Loucy (cell line): Measurements from ENCODE around the gene USP34.

ENCODE experiments used
- CTCF ChIP-seq: fragments of 200-600 bp; sonication (generic); conservative IDR thresholded peaks from 2 replicates; pipeline ENCODE4 v1.5.1; 2014; ENCODE audit warnings: mild to moderate bottlenecking, antibody characterized with exemption, low read length
- EZH2phosphoT487 ChIP-seq: fragments of 200-600 bp; IDR thresholded peaks from 2 replicates; pipeline ENCODE4 v1.6.1; 2018; ENCODE audit warnings: antibody characterized with exemption, mild to moderate bottlenecking, moderate library complexity, borderline replicate concordance

DNA sequence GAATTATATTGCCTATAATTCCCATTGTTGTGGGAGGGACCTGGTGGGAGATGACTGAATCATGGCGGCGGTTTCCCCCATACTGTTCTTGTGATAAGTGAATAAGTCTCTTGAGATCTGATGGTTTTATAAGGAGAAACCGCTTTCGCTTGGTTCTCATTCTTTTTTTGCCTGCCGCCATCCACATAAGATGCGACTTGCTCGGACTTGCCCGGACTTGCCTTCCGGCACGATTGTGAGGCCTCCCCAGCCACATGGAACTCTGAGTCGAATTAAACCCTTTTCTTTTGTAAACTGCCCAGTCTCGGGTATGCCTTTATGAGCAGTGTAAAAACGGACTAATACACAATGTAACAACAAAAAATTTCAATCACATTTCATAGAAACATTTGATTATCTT is 193.1 kb downstream of the USP34 start:
- TF ChIP-seq CTCF (no peak), EZH2phosphoT487 (no peak)
